ENCODE measurements around the gene LDLRAD4. TPM values are rescaled to one million over a fixed set of nuclear protein-coding genes. Genes with fewer than 3 reads are reported as not detected.
A peak's percentile ranks its signal among the peaks of the same experiment; 100 is the strongest.

Gene LDLRAD4
- polyA plus RNA-seq, 1 donor: 9.3 TPM

DNA sequence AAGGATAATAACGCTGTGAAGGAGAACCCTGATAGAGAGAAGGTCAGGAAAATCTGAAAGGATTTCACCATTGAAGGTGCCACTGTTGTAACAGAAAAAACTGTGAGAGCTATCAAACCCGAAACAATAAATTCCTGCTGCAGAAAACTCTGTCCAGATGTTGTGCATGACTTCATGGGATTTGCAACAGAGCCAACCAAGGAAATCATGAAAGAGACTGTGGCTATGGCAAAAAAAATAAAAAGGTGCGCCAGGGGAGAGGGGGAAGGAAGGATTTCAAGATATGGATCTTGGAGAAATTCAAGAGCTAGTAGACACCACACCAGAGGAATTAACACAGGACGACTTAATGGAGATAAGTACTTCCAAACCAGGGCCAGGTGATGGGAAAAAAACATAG is 88.0 kb downstream of the LDLRAD4 start:
- peak; percentile 28 for DNase-seq (ENCODE audit: low read depth)

- DNase-seq (ENCODE audit: low read depth): no peak
Measured at GRCh38 chr18:13308369-13308768, 89.8 kb downstream of the LDLRAD4 start.

DNA sequence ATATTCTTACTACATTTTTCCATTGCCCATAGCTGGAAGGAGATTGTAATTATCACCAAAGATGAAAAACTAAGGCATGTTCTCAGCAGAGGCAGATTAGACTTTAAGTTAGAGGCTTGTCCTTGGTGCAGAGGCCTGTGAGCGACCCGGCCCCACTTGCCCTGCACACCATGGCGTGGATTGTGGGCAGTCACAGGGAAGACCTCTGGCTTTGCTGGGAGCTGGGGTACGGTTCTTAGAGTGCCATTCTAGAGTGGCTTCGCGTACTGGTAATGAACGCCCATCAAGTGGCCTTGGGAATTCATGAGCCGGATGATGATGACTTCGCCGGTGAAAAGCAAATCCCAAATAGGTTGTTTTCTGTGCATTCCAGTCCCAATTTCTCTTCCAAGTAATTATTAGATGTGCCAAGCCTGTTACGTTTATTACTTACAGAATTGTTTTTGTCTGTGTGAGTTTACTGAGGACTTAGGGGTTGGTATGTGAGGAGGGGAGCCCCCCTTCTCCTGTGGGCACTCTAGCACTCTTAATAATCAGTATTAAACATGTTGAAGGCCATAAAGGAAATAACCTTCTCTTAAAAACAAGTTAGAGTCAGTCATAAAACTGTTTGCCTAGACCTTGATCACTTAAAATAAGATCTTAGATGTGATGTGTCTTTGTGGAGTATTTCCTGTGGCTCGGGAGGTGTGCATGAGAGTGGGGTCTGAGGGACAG is 90.6 kb downstream of the LDLRAD4 start:
- DNase-seq (ENCODE audit: low read depth): no peak

GRCh38 chr18:13309748-13310670 is 91.4 kb downstream of the LDLRAD4 start:
- no peak for DNase-seq (ENCODE audit: low read depth)

GRCh38 chr18:13311193-13311592 is 92.6 kb downstream of the LDLRAD4 start:
- DNase-seq (ENCODE audit: low read depth): no peak

- DNase-seq (ENCODE audit: low read depth): no peak
Measured at GRCh38 chr18:13312515-13312914, 94.0 kb downstream of the LDLRAD4 start.

DNA sequence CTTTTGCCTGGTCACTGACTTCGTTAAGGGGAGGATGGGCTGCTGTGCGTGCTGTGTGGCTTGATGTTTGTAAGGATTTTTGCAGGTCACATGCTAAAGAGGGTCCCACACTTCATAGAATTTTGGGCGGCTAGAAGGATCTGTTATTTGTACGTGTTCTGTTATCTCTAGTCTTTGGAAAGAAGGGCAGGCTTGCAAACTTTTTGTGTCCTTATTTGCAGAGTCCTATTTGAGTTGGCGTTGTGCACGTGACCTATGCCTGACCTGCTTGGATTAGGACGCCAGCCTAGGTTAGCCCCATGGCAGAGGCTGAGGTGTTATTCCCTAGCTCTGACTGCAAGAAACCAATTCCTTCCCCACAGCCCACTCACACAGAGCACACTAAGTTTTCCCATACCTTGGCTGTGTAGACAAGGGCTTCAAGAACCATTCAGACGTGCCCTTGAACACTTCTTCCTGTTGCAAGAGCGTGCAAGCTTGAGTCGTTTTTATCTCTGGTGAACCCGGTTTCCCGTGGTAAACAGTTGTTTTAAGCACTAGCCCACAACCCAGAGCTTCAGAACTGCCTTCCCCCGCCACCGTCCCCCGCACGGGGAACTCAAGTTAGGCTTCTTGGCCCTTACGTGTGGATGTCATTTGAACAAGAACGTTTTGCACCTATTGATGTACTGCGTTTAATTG is 94.6 kb downstream of the LDLRAD4 start:
- no peak for DNase-seq (ENCODE audit: low read depth)

DNA sequence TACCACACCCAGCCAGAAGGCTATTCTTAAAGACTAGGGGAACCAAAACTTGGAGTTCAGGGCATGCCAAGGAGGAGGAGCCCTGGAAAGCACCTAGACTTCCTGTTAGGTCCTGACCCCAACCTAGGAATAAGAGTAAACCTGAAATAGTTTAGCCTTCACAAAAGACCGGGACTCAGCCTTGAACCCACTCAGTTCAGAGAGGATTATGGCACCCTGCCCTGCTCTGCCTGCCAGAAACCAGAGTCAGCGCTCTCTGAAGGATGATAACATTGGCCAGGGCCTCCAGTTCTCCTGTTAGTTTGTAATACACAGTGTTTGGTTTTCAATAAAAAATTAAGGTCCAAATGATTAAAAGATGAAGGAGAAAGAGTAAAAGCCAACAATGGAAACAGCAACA is 96.4 kb downstream of the LDLRAD4 start:
- no peak for DNase-seq (ENCODE audit: low read depth)

- DNase-seq (ENCODE audit: low read depth): no peak
Measured at GRCh38 chr18:13316063-13316462, 97.5 kb downstream of the LDLRAD4 start.

DNA sequence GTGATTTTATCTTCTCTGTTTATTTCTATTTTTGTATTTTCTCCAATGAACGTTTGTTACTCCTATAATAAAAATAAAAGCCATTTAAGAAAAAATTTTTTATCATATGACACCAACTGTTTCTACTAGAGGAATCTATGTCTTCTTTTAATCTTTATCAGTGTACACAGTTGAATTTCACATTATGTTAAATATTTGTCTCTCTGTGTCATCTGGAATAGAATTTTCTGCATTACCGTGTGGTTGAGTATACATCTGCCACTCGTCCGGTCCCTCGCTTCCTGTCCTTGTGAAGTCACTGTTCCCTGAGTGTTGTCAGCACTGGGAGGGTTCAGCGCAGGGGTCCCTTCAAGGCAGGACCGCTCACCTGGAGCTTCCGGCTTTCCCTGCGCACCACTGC is 99.2 kb downstream of the LDLRAD4 start:
- no peak for DNase-seq (ENCODE audit: low read depth)

DNA sequence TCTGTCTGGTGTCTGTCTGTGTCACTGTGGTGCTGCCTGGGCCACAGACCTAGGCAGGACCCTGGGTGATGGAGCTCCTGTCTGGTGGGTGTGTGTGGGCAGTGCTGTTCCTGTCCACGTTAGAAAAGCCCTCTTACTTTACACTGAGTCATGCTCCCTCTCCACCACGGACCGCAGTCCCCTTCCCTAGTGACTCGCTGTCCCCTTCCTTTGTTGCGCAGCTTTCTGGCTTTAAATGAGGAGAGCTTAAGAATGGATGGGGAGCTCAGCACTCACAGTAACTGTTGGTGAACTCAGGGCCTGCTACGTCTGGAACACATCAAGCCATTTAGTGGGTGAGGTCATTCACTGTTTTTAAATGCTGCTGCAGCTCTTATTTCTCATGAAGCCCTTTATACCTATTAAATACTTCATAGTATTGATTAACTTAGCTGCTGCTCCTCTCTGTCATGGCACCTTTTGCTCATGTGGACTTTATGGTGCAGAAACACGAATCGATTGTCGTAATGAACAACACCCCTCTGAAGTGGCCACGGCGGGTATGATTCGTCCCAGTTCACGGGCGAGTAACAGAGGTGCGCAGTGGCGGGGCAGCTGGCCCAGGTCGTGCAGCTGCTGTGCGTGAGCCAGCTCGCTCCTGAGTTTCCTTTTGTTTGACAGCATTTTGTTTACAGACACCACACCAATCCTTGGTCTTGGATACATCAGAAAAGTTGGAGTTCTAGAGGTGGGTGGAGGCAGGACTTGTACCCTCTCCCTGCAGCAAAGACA is 100.4 kb downstream of the LDLRAD4 start:
- DNase-seq (ENCODE audit: low read depth): no peak

DNA sequence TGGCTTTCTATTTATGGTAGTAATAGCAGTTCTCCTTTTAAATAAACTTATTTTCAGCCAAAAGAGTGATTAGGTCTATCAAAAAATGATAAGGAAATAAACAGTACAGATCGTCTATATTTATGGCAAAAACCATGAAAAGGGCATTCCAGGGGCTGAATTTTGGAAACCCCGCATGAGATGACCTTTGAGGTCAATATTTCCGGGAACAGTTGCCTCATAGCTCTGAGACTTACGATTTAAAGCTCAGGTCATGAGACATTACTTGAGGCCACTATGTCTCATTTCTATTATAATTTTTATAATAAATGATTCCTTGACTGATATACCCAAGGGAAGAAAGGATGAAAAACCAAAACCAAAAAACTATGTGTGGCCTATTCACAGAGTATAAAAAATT is 101.1 kb downstream of the LDLRAD4 start:
- DNase-seq (ENCODE audit: low read depth): no peak

DNA sequence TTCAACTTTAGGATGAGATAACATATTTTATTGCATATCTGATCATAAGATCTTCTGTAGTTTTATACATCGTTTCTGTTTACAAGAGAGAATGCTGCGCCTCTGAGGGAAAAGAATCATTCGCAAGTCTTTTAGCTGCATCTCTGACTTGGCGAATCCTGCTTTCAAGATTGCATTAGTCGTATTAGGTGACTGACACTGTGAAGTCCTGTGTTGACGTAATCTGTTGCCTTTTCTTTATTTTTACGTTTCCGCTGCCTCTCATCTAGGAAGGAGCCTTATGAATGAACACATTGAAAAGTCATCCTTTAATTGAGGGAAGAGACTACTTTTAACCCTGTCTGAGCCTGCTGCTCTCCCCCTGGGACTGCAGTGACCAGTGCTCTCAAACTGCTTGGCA is 101.5 kb downstream of the LDLRAD4 start:
- DNase-seq (ENCODE audit: low read depth): no peak

- DNase-seq (ENCODE audit: low read depth): no peak
Measured at GRCh38 chr18:13320891-13321425, 102.4 kb downstream of the LDLRAD4 start.

DNA sequence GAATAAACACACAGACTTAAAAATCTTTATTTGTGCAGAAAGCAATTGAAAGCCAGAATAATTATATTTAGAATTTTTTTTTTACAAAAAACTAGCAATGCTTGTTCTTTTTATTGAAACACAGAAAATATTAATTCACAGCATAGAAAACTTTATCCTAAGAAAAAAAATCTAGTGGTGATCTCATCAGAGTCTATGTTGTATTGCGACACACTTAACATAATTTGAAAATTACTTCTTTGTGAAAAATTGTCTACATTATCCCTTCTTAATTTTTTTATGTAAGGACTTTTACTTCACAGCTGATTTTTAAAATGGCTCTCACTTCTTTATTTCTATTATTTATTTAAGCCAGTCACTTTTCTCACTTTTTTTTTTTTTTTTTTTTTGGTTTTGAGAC is 103.4 kb downstream of the LDLRAD4 start:
- no peak for DNase-seq (ENCODE audit: low read depth)

GRCh38 chr18:13323186-13323585 is 104.6 kb downstream of the LDLRAD4 start:
- DNase-seq (ENCODE audit: low read depth): no peak

GRCh38 chr18:13324880-13325279 is 106.3 kb downstream of the LDLRAD4 start:
- no peak for DNase-seq (ENCODE audit: low read depth)

- no peak for DNase-seq (ENCODE audit: low read depth)
Measured at GRCh38 chr18:13328213-13328612, 109.7 kb downstream of the LDLRAD4 start.

GRCh38 chr18:13330996-13331395 is 112.4 kb downstream of the LDLRAD4 start:
- DNase-seq (ENCODE audit: low read depth): no peak

DNA sequence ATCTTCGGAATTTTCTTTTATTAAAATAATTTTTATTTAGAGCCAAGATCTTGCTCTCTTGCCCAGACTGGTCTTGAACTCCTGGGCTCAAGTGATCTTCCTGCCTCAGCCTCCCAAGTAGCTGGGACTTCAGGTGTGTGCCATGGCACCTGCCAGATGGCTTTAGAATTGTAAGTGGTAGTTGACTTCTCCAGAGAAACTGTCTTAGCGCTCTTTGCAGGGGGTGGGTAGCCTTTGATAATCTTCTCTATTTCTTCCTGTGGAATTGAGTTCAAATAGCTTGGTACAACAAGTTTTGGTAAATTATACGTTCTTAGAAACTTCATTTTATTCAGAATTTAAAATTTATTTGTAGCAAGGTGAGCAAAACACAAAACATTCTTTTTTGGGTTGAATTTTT is 113.3 kb downstream of the LDLRAD4 start:
- DNase-seq (ENCODE audit: low read depth): no peak

GRCh38 chr18:13332874-13333273 is 114.3 kb downstream of the LDLRAD4 start:
- DNase-seq (ENCODE audit: low read depth): no peak

Data from forelimb muscle (tissue), 1 donor.